GM13977 (cell line): ENCODE results near the gene NFYA.

Experiments used
- DNase-seq: peaks from one replicate; pipeline ENCODE4 v3.0.0; 2012; ENCODE audit warnings: low spot score
- CTCF ChIP-seq: IDR thresholded peaks from 2 replicates; pipeline ENCODE4 v1.5.1; 2012; ENCODE audit warnings: mild to moderate bottlenecking, control low read depth; ENCODE audit not compliant: insufficient read depth; ENCODE audit errors: extremely low read depth, missing control alignments
- in situ Hi-C: fragments of 300-500 bp; cut with MboI; formaldehyde crosslinking; loops from one replicate; pipeline ENCODE4 v1.12.0; 2022; ENCODE audit warnings: low sequenced_read_pairs, low pct_unique_long_range_greater_than_20kb, mixed read lengths, inconsistent platforms; ENCODE audit not compliant: unreplicated experiment

The NFYA gene

GRCh38 chr6:41032830-41033229, 39.9 kb upstream of the NFYA start:
- no peak for TF ChIP-seq CTCF
- in situ Hi-C loops: no loop called here
- no peak for DNase-seq

GRCh38 chr6:41033776-41034175, 39.0 kb upstream of the NFYA start:
- DNase-seq: no peak
- in situ Hi-C loops: no loop called here
- no peak for TF ChIP-seq CTCF

- DNase-seq: no peak
- in situ Hi-C loops: no loop called here
- TF ChIP-seq CTCF: no peak
Measured at GRCh38 chr6:41036186-41036585, 36.6 kb upstream of the NFYA start.

GRCh38 chr6:41036601-41037000, 36.2 kb upstream of the NFYA start:
- in situ Hi-C loops: no loop called here
- no peak for TF ChIP-seq CTCF

GRCh38 chr6:41037107-41037900, 35.5 kb upstream of the NFYA start:
- in situ Hi-C loops: no loop called here
- no peak for TF ChIP-seq CTCF

More at GRCh38 chr6:41036601-41037000, 36.2 kb upstream of the NFYA start:
- no peak for DNase-seq

GRCh38 chr6:41038205-41038604, 34.6 kb upstream of the NFYA start:
- no peak for DNase-seq
- no peak for TF ChIP-seq CTCF
- in situ Hi-C loops: no loop called here

More at GRCh38 chr6:41037107-41037900, 35.5 kb upstream of the NFYA start:
- DNase-seq: no peak
